ENCODE results near the gene WDR93.

WDR93 gene

DNA sequence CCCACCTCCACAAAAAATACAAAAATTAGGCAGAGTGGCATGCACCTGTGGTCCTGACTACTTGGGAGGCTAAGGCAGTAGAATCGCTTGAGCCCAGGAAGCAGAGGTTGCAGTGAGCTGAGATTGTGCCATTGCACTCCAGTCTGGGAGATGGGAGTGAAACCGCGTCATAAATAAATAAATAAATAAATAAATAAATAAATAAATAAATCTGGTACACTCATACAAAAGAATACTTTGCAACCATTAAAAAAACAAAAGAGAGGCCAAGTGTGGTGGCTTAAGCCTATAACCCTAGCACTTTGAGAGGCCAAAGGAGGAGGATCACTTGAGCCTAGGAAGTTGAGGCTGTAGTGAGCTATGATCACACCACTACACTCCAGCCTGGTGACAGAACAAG, 32.4 kb downstream of the WDR93 start:
- Histone ChIP-seq H3K27ac (ENCODE audit: extremely low read depth, low read depth, low read length) (no peak overlapping the region), H3K4me1 (ENCODE audit: control insufficient read depth, insufficient read depth, low read length) (no peaks in the 10 kb centered on the region), H3K36me3 (ENCODE audit: control insufficient read depth in 2 of 2, insufficient read depth in 1 of 2, low read length in 2 of 2) (no peaks in the 10 kb centered on the region), H3K4me3 (ENCODE audit: low read depth, low read length) (no peak overlapping the region), H3K9me3 (ENCODE audit: control insufficient read depth, insufficient read depth, low read depth, low read length) (no peaks in the 10 kb centered on the region)
- CTCF ChIA-PET: interaction anchor here (0.6 to 1.0 kb wide), 3 partner anchors 17 to 450 kb away, joined by 3 to 5 read pairs (median 3); no protein-coding TSS in a partner anchor
- POLR2A ChIA-PET: no interaction called here
- TF ChIP-seq, protein P1, sequence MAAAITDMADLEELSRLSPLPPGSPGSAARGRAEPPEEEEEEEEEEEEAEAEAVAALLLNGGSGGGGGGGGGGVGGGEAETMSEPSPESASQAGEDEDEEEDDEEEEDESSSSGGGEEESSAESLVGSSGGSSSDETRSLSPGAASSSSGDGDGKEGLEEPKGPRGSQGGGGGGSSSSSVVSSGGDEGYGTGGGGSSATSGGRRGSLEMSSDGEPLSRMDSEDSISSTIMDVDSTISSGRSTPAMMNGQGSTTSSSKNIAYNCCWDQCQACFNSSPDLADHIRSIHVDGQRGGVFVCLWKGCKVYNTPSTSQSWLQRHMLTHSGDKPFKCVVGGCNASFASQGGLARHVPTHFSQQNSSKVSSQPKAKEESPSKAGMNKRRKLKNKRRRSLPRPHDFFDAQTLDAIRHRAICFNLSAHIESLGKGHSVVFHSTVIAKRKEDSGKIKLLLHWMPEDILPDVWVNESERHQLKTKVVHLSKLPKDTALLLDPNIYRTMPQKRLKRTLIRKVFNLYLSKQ (tag by site-specific recombination; IDR thresholded peaks at IDR 0.05; ENCODE audit: borderline replicate concordance): 0 out of 2 replicates have a peak, but pooled peaks have one; percentile 11
- TF ChIP-seq ZNF266 (tag by site-specific recombination; IDR thresholded peaks at IDR 0.05; ENCODE audit: low read depth) (peak; percentile 61; the same call in 1 of the 2 replicates), ZNF433 (tag by site-specific recombination; IDR thresholded peaks at IDR 0.05; ENCODE audit: low read depth) (0 out of 2 replicates have a peak, but pooled peaks have one; percentile 31), ZNF623 (tag by site-specific recombination; IDR thresholded peaks at IDR 0.05) (peak; percentile 75), BCL11B (tag by site-specific recombination; IDR thresholded peaks at IDR 0.05; ENCODE audit: low read depth) (no peak), ZNF530 (tag by site-specific recombination; IDR thresholded peaks at IDR 0.05; ENCODE audit: low read depth) (0 out of 2 replicates have a peak, but pooled peaks have one; percentile 40), ZNF140 (tag by site-specific recombination; IDR thresholded peaks at IDR 0.05) (peak; percentile 64), ZNF501 (tag by site-specific recombination; IDR thresholded peaks at IDR 0.05) (no peak), ZNF514 (tag by site-specific recombination; IDR thresholded peaks at IDR 0.05) (0 out of 2 replicates have a peak, but pooled peaks have one; percentile 22), ZNF138 (tag by site-specific recombination; IDR thresholded peaks at IDR 0.05; ENCODE audit: borderline replicate concordance) (0 out of 2 replicates have a peak, but pooled peaks have one; percentile 58), ZNF510 (tag by site-specific recombination; IDR thresholded peaks at IDR 0.05; ENCODE audit: insufficient replicate concordance) (peak; percentile 56), ZNF843 (tag by site-specific recombination; IDR thresholded peaks at IDR 0.05) (no peak), ZNF426 (tag by site-specific recombination; IDR thresholded peaks at IDR 0.05) (peak; percentile 72), ZNF560 (tag by site-specific recombination; IDR thresholded peaks at IDR 0.05; ENCODE audit: borderline replicate concordance) (peak; percentile 80), ZNF202 (tag by site-specific recombination; IDR thresholded peaks at IDR 0.05; ENCODE audit: borderline replicate concordance) (peak; percentile 79; the same call in 1 of the 2 replicates), ZXDB (tag by site-specific recombination; IDR thresholded peaks at IDR 0.05) (peak; percentile 52; the same call in 1 of the 2 replicates), ZNF555 (tag by site-specific recombination; conservative IDR thresholded peaks at IDR 0.05) (peak; percentile 69), ZNF394 (tag by site-specific recombination; IDR thresholded peaks at IDR 0.05; ENCODE audit: borderline replicate concordance) (peak; percentile 90), ZNF292 (tag by site-specific recombination; IDR thresholded peaks at IDR 0.05; ENCODE audit: borderline replicate concordance, low read depth) (0 out of 2 replicates have a peak, but pooled peaks have one; percentile 51), ZBTB8A (tag by site-specific recombination; IDR thresholded peaks at IDR 0.05) (peak; percentile 41; the same call in 1 of the 2 replicates), ZNF664 (tag by site-specific recombination; IDR thresholded peaks at IDR 0.05) (peak; percentile 47; the same call in 1 of the 2 replicates), ZNF558 (tag by site-specific recombination; IDR thresholded peaks at IDR 0.05) (0 out of 2 replicates have a peak, but pooled peaks have one; percentile 56), HOXA7 (CRISPR knock-in tag; IDR thresholded peaks at IDR 0.05; ENCODE audit: borderline replicate concordance) (no peak), ZBTB21 (tag by site-specific recombination; IDR thresholded peaks at IDR 0.05) (0 out of 2 replicates have a peak, but pooled peaks have one; percentile 19)
- TF ChIP-seq, protein P2, sequence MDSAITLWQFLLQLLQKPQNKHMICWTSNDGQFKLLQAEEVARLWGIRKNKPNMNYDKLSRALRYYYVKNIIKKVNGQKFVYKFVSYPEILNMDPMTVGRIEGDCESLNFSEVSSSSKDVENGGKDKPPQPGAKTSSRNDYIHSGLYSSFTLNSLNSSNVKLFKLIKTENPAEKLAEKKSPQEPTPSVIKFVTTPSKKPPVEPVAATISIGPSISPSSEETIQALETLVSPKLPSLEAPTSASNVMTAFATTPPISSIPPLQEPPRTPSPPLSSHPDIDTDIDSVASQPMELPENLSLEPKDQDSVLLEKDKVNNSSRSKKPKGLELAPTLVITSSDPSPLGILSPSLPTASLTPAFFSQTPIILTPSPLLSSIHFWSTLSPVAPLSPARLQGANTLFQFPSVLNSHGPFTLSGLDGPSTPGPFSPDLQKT (IDR thresholded peaks at IDR 0.05; ENCODE audit: borderline replicate concordance, low read depth, low read length): no peak
- TF ChIP-seq, protein P3, sequence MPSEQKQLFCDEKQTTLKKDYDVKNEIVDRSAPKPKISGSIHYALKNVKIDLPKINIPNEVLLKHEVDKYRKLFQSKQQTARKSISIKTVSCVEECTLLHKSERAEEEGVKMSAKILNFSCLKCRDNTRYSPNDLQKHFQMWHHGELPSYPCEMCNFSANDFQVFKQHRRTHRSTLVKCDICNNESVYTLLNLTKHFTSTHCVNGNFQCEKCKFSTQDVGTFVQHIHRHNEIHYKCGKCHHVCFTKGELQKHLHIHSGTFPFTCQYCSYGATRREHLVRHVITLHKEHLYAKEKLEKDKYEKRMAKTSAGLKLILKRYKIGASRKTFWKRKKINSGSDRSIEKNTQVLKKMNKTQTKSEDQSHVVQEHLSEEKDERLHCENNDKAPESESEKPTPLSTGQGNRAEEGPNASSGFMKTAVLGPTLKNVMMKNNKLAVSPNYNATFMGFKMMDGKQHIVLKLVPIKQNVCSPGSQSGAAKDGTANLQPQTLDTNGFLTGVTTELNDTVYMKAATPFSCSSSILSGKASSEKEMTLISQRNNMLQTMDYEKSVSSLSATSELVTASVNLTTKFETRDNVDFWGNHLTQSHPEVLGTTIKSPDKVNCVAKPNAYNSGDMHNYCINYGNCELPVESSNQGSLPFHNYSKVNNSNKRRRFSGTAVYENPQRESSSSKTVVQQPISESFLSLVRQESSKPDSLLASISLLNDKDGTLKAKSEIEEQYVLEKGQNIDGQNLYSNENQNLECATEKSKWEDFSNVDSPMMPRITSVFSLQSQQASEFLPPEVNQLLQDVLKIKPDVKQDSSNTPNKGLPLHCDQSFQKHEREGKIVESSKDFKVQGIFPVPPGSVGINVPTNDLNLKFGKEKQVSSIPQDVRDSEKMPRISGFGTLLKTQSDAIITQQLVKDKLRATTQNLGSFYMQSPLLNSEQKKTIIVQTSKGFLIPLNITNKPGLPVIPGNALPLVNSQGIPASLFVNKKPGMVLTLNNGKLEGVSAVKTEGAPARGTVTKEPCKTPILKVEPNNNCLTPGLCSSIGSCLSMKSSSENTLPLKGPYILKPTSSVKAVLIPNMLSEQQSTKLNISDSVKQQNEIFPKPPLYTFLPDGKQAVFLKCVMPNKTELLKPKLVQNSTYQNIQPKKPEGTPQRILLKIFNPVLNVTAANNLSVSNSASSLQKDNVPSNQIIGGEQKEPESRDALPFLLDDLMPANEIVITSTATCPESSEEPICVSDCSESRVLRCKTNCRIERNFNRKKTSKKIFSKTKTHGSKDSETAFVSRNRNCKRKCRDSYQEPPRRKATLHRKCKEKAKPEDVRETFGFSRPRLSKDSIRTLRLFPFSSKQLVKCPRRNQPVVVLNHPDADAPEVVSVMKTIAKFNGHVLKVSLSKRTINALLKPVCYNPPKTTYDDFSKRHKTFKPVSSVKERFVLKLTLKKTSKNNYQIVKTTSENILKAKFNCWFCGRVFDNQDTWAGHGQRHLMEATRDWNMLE (tag by site-specific recombination; conservative IDR thresholded peaks at IDR 0.05; ENCODE audit: low read depth): peak; percentile 86
- TF ChIP-seq, protein P4, sequence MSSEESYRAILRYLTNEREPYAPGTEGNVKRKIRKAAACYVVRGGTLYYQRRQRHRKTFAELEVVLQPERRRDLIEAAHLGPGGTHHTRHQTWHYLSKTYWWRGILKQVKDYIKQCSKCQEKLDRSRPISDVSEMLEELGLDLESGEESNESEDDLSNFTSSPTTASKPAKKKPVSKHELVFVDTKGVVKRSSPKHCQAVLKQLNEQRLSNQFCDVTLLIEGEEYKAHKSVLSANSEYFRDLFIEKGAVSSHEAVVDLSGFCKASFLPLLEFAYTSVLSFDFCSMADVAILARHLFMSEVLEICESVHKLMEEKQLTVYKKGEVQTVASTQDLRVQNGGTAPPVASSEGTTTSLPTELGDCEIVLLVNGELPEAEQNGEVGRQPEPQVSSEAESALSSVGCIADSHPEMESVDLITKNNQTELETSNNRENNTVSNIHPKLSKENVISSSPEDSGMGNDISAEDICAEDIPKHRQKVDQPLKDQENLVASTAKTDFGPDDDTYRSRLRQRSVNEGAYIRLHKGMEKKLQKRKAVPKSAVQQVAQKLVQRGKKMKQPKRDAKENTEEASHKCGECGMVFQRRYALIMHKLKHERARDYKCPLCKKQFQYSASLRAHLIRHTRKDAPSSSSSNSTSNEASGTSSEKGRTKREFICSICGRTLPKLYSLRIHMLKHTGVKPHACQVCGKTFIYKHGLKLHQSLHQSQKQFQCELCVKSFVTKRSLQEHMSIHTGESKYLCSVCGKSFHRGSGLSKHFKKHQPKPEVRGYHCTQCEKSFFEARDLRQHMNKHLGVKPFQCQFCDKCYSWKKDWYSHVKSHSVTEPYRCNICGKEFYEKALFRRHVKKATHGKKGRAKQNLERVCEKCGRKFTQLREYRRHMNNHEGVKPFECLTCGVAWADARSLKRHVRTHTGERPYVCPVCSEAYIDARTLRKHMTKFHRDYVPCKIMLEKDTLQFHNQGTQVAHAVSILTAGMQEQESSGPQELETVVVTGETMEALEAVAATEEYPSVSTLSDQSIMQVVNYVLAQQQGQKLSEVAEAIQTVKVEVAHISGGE (tag by site-specific recombination; conservative IDR thresholded peaks at IDR 0.05; ENCODE audit: low read depth): peak; percentile 65
